ENCODE results near the gene FAHD2B.
"Not testable (repeated sequence)": the region's sequence is repeated elsewhere in the genome, so short reads cannot be mapped to it uniquely, and the experiment has no call there.

The FAHD2B gene

GRCh38 chr2:97095661-97096060 lies 979 bp upstream of the FAHD2B start:
- Histone ChIP-seq H3K9ac (ENCODE audit: insufficient read length, low read depth) (no peak overlapping the region), H3K4me3 (ENCODE audit: insufficient read length, low read depth) (peak overlapping the region; percentile 40)

GRCh38 chr2:97093983-97094771 lies 505 bp downstream of the FAHD2B start:
- H3K4me3 ChIP-seq (ENCODE audit: insufficient read length, low read depth); DNase-seq (ENCODE audit: low read depth, low spot score); H3K27me3 ChIP-seq (ENCODE audit: insufficient read depth, insufficient read length); H3K4me1 ChIP-seq (ENCODE audit: insufficient read depth, insufficient read length); H3K9me3 ChIP-seq (ENCODE audit: insufficient read depth, low read length); H3K36me3 ChIP-seq (ENCODE audit: insufficient read depth, insufficient read length, low read length); H3K9ac ChIP-seq (ENCODE audit: insufficient read length, low read depth): not testable (repeated sequence)

More at GRCh38 chr2:97095661-97096060, 979 bp upstream of the FAHD2B start:
- Histone ChIP-seq H3K36me3 (ENCODE audit: insufficient read depth, insufficient read length, low read length) (no peaks in the 10 kb centered on the region), H3K9me3 (ENCODE audit: insufficient read depth, low read length) (no peaks in the 10 kb centered on the region), H3K27me3 (ENCODE audit: insufficient read depth, insufficient read length) (peaks cover 6% of the 10 kb centered on the region), H3K4me1 (ENCODE audit: insufficient read depth, insufficient read length) (peaks cover 2% of the 10 kb centered on the region)
- no peak for TF ChIP-seq YY1 (IDR thresholded peaks at IDR 0.05; ENCODE audit: insufficient read depth, insufficient read length)
- TF ChIP-seq SUZ12 (IDR thresholded peaks at IDR 0.05; ENCODE audit: extremely low read depth, insufficient read depth, insufficient read length): no peak
- TF ChIP-seq ZNF274 (IDR thresholded peaks at IDR 0.05; ENCODE audit: low read depth, low read length): no peak
- no peak for DNase-seq (ENCODE audit: low read depth, low spot score)

GRCh38 chr2:97092946-97093345 lies 1.7 kb downstream of the FAHD2B start:
- DNase-seq (ENCODE audit: low read depth, low spot score); H3K36me3 ChIP-seq (ENCODE audit: insufficient read depth, insufficient read length, low read length); H3K9me3 ChIP-seq (ENCODE audit: insufficient read depth, low read length); H3K27me3 ChIP-seq (ENCODE audit: insufficient read depth, insufficient read length); H3K4me3 ChIP-seq (ENCODE audit: insufficient read length, low read depth); H3K9ac ChIP-seq (ENCODE audit: insufficient read length, low read depth); H3K4me1 ChIP-seq (ENCODE audit: insufficient read depth, insufficient read length): not testable (repeated sequence)

GRCh38 chr2:97088706-97089105 lies 6.0 kb downstream of the FAHD2B start:
- not testable (repeated sequence) for DNase-seq (ENCODE audit: low read depth, low spot score); H3K4me3 ChIP-seq (ENCODE audit: insufficient read length, low read depth); H3K36me3 ChIP-seq (ENCODE audit: insufficient read depth, insufficient read length, low read length); H3K9ac ChIP-seq (ENCODE audit: insufficient read length, low read depth); H3K9me3 ChIP-seq (ENCODE audit: insufficient read depth, low read length); H3K4me1 ChIP-seq (ENCODE audit: insufficient read depth, insufficient read length); H3K27me3 ChIP-seq (ENCODE audit: insufficient read depth, insufficient read length)

GRCh38 chr2:97085093-97085492 lies 9.6 kb downstream of the FAHD2B start:
- H3K9ac ChIP-seq (ENCODE audit: insufficient read length, low read depth); H3K4me1 ChIP-seq (ENCODE audit: insufficient read depth, insufficient read length); DNase-seq (ENCODE audit: low read depth, low spot score); H3K9me3 ChIP-seq (ENCODE audit: insufficient read depth, low read length); H3K36me3 ChIP-seq (ENCODE audit: insufficient read depth, insufficient read length, low read length); H3K4me3 ChIP-seq (ENCODE audit: insufficient read length, low read depth); H3K27me3 ChIP-seq (ENCODE audit: insufficient read depth, insufficient read length): not testable (repeated sequence)

GRCh38 chr2:97083516-97083915 lies 11.2 kb downstream of the FAHD2B start:
- H3K9me3 ChIP-seq (ENCODE audit: insufficient read depth, low read length); H3K4me1 ChIP-seq (ENCODE audit: insufficient read depth, insufficient read length); DNase-seq (ENCODE audit: low read depth, low spot score); H3K36me3 ChIP-seq (ENCODE audit: insufficient read depth, insufficient read length, low read length); H3K27me3 ChIP-seq (ENCODE audit: insufficient read depth, insufficient read length); H3K9ac ChIP-seq (ENCODE audit: insufficient read length, low read depth); H3K4me3 ChIP-seq (ENCODE audit: insufficient read length, low read depth): not testable (repeated sequence)

GRCh38 chr2:97082206-97082605 lies 12.5 kb downstream of the FAHD2B start:
- not testable (repeated sequence) for DNase-seq (ENCODE audit: low read depth, low spot score); H3K9me3 ChIP-seq (ENCODE audit: insufficient read depth, low read length); H3K27me3 ChIP-seq (ENCODE audit: insufficient read depth, insufficient read length); H3K4me1 ChIP-seq (ENCODE audit: insufficient read depth, insufficient read length); H3K36me3 ChIP-seq (ENCODE audit: insufficient read depth, insufficient read length, low read length); H3K4me3 ChIP-seq (ENCODE audit: insufficient read length, low read depth); H3K9ac ChIP-seq (ENCODE audit: insufficient read length, low read depth)

- H3K9ac ChIP-seq (ENCODE audit: insufficient read length, low read depth); H3K36me3 ChIP-seq (ENCODE audit: insufficient read depth, insufficient read length, low read length); H3K4me3 ChIP-seq (ENCODE audit: insufficient read length, low read depth); H3K27me3 ChIP-seq (ENCODE audit: insufficient read depth, insufficient read length); H3K9me3 ChIP-seq (ENCODE audit: insufficient read depth, low read length); DNase-seq (ENCODE audit: low read depth, low spot score); H3K4me1 ChIP-seq (ENCODE audit: insufficient read depth, insufficient read length): not testable (repeated sequence)
These were observed 13.8 kb downstream of the FAHD2B start for GRCh38 chr2:97080855-97081254.

- H3K4me3 ChIP-seq (ENCODE audit: insufficient read length, low read depth); H3K36me3 ChIP-seq (ENCODE audit: insufficient read depth, insufficient read length, low read length); H3K4me1 ChIP-seq (ENCODE audit: insufficient read depth, insufficient read length); H3K9me3 ChIP-seq (ENCODE audit: insufficient read depth, low read length); H3K27me3 ChIP-seq (ENCODE audit: insufficient read depth, insufficient read length); H3K9ac ChIP-seq (ENCODE audit: insufficient read length, low read depth); DNase-seq (ENCODE audit: low read depth, low spot score): not testable (repeated sequence)
These were observed 17.5 kb downstream of the FAHD2B start for GRCh38 chr2:97077213-97077612.

GRCh38 chr2:97070915-97071314 lies 23.8 kb downstream of the FAHD2B start:
- not testable (repeated sequence) for H3K27me3 ChIP-seq (ENCODE audit: insufficient read depth, insufficient read length)

GRCh38 chr2:97068722-97069121 lies 26.0 kb downstream of the FAHD2B start:
- H3K36me3 ChIP-seq (ENCODE audit: insufficient read depth, insufficient read length, low read length); H3K27me3 ChIP-seq (ENCODE audit: insufficient read depth, insufficient read length); H3K9ac ChIP-seq (ENCODE audit: insufficient read length, low read depth); H3K4me3 ChIP-seq (ENCODE audit: insufficient read length, low read depth); DNase-seq (ENCODE audit: low read depth, low spot score); H3K4me1 ChIP-seq (ENCODE audit: insufficient read depth, insufficient read length); H3K9me3 ChIP-seq (ENCODE audit: insufficient read depth, low read length): not testable (repeated sequence)

More at GRCh38 chr2:97070915-97071314, 23.8 kb downstream of the FAHD2B start:
- not testable (repeated sequence) for H3K4me1 ChIP-seq (ENCODE audit: insufficient read depth, insufficient read length); H3K4me3 ChIP-seq (ENCODE audit: insufficient read length, low read depth); H3K9me3 ChIP-seq (ENCODE audit: insufficient read depth, low read length); H3K36me3 ChIP-seq (ENCODE audit: insufficient read depth, insufficient read length, low read length); H3K9ac ChIP-seq (ENCODE audit: insufficient read length, low read depth); DNase-seq (ENCODE audit: low read depth, low spot score)
